Measurements from ENCODE around the gene PCDHGC4.

PCDHGC4 gene

GRCh38 chr5:141484641-141485311 is at the start of gene PCDHGC4:
PCDHGC4 (plus strand) TSS chr5:141485030; CDS start chr5:141485174, 144 bp downstream.
- no peak within 1 kb of the TSS for H3K4me3 ChIP-seq (ENCODE audit: low read depth, low read length)

GRCh38 chr5:141437221-141437620 is 47.6 kb upstream of the PCDHGC4 start:
- no peak for DNase-seq (ENCODE audit: low read depth)
- no peak overlapping the region for H3K4me3 ChIP-seq (ENCODE audit: low read depth, low read length)
- no peak for TF ChIP-seq CTCF (IDR thresholded peaks at IDR 0.05; ENCODE audit: low read depth, low read length)
- TF ChIP-seq POLR2A (IDR thresholded peaks at IDR 0.05; ENCODE audit: extremely low read depth, insufficient read length): no peak
- no peak for TF ChIP-seq MYC (IDR thresholded peaks at IDR 0.05; ENCODE audit: low read depth, low read length)
- no peak for TF ChIP-seq MAX (IDR thresholded peaks at IDR 0.05; ENCODE audit: low read depth, low read length)

More at GRCh38 chr5:141484641-141485311, at the start of gene PCDHGC4:
- TF ChIP-seq MYC (IDR thresholded peaks at IDR 0.05; ENCODE audit: low read depth, low read length) (no peak), POLR2A (IDR thresholded peaks at IDR 0.05; ENCODE audit: extremely low read depth, insufficient read length) (no peak), MAX (IDR thresholded peaks at IDR 0.05; ENCODE audit: low read depth, low read length) (no peak), CTCF (IDR thresholded peaks at IDR 0.05; ENCODE audit: low read depth, low read length) (no peak)
- no peak for DNase-seq (ENCODE audit: low read depth)

GRCh38 chr5:141439411-141440141 is 45.3 kb upstream of the PCDHGC4 start:
- TF ChIP-seq MAX (IDR thresholded peaks at IDR 0.05; ENCODE audit: low read depth, low read length): no peak
- DNase-seq (ENCODE audit: low read depth): no peak
- H3K4me3 ChIP-seq (ENCODE audit: low read depth, low read length): no peak overlapping the region

- TF ChIP-seq POLR2A (IDR thresholded peaks at IDR 0.05; ENCODE audit: extremely low read depth, insufficient read length) (no peak), MYC (IDR thresholded peaks at IDR 0.05; ENCODE audit: low read depth, low read length) (no peak), CTCF (IDR thresholded peaks at IDR 0.05; ENCODE audit: low read depth, low read length) (no peak), MAX (IDR thresholded peaks at IDR 0.05; ENCODE audit: low read depth, low read length) (no peak)
- no peak for DNase-seq (ENCODE audit: low read depth)
- H3K4me3 ChIP-seq (ENCODE audit: low read depth, low read length): no peak overlapping the region
Observed at GRCh38 chr5:141440341-141440740, 44.5 kb upstream of the PCDHGC4 start.

- no peak for DNase-seq (ENCODE audit: low read depth)
- TF ChIP-seq MAX (IDR thresholded peaks at IDR 0.05; ENCODE audit: low read depth, low read length): no peak
Observed at GRCh38 chr5:141441571-141442170, 43.2 kb upstream of the PCDHGC4 start.

GRCh38 chr5:141465351-141465750 is 19.5 kb upstream of the PCDHGC4 start:
- H3K4me3 ChIP-seq (ENCODE audit: low read depth, low read length): no peak overlapping the region
- TF ChIP-seq MAX (IDR thresholded peaks at IDR 0.05; ENCODE audit: low read depth, low read length): no peak
- no peak for TF ChIP-seq POLR2A (IDR thresholded peaks at IDR 0.05; ENCODE audit: extremely low read depth, insufficient read length)
- TF ChIP-seq CTCF (IDR thresholded peaks at IDR 0.05; ENCODE audit: low read depth, low read length): no peak
- TF ChIP-seq MYC (IDR thresholded peaks at IDR 0.05; ENCODE audit: low read depth, low read length): no peak
- no peak for DNase-seq (ENCODE audit: low read depth)

More at GRCh38 chr5:141441571-141442170, 43.2 kb upstream of the PCDHGC4 start:
- H3K4me3 ChIP-seq (ENCODE audit: low read depth, low read length): no peak overlapping the region

All from NB4 (cell line).